GM12878 (cell line): ENCODE data around the gene HSD17B2. TPM values are rescaled to one million over a fixed set of nuclear protein-coding genes. Genes with fewer than 3 reads are reported as not detected.

Source experiments
- ATAC-seq: fragments of 200-7000 bp; cut with Tn5 transposase; 3 replicates; pipeline ENCODE4 v1.9.1; 2020; ENCODE audit warnings: mild to moderate bottlenecking, moderate library complexity
- BruUV-seq: library from RNA; stranded (reverse); fragments of 400-500 nt; replicated peaks from 2 replicates; lab custom pipeline; 2021; lab: Mats Ljungman, UMichigan
- CTCF ChIA-PET: fragments of 300-600 bp; sonication (Branson Sonifier 250); formaldehyde crosslinking; extraction: SDS; loops from one replicate; lab custom pipeline; 2021; ENCODE audit warnings: inconsistent platforms; lab: Yijun Ruan, JAX
- POLR2A ChIA-PET: fragments of 350-600 bp; formaldehyde crosslinking; extraction: SDS; loops from one replicate; lab custom pipeline; 2021; ENCODE audit warnings: inconsistent platforms; lab: Charles Lee
- RAD21 ChIA-PET: fragments of 300-600 bp; sonication (Branson Sonifier 250); formaldehyde crosslinking; loops from one replicate; lab custom pipeline; 2023; ENCODE audit warnings: antibody characterized with exemption; ENCODE audit not compliant: unreplicated experiment; lab: Charles Lee
- SMC1A ChIA-PET: fragments of 300-600 bp; sonication (Branson Sonifier 250); formaldehyde crosslinking; loops from one replicate; lab custom pipeline; 2023; ENCODE audit not compliant: unreplicated experiment, uncharacterized antibody; lab: Charles Lee
- DNase-seq: peaks from one replicate; pipeline ENCODE4 v3.0.0-alpha.2; 2011; ENCODE audit warnings: low read depth, low spot score
- FAIRE-seq: peaks from 3 replicates; lab custom pipeline; 2011; peaks lifted over from hg19 to GRCh38; lab: Jason Lieb, UNC
- H2AFZ ChIP-seq: 2 replicates; pipeline ENCODE4 v1.6.0; 2011; ENCODE audit warnings: low read depth, low read length, control low read depth; ENCODE audit not compliant: control insufficient read depth
- H3K27ac ChIP-seq: 2 replicates; pipeline ENCODE4 v1.5.1; 2011; ENCODE audit warnings: control low read depth; ENCODE audit not compliant: control insufficient read depth, insufficient read depth
- H3K27me3 ChIP-seq, 2 experiments: replicated peaks in 1 of 2; 2 replicates each; pipeline versions ENCODE4 v1.6.0 to v1.6.1; 2011; ENCODE audit warnings: low read length in 1 of 2; ENCODE audit not compliant: control insufficient read depth in 2 of 2, insufficient read depth in 2 of 2
- H3K36me3 ChIP-seq, 2 experiments: 2 replicates each; pipeline ENCODE4 v1.5.1; 2011; ENCODE audit warnings: low read length in 1 of 2; ENCODE audit not compliant: control insufficient read depth in 2 of 2, insufficient read depth in 2 of 2
- H3K4me1 ChIP-seq: 2 replicates; pipeline ENCODE4 v1.6.1; 2011; ENCODE audit warnings: mild to moderate bottlenecking, low read length, moderate library complexity, mixed read lengths; ENCODE audit not compliant: control insufficient read depth, insufficient read depth
- H3K4me2 ChIP-seq: 2 replicates; pipeline ENCODE4 v1.6.0; 2011; ENCODE audit warnings: control low read depth; ENCODE audit not compliant: control insufficient read depth, insufficient read depth
- H3K4me3 ChIP-seq: fragments of 200-600 bp; sonication (generic); 2 replicates; pipeline ENCODE4 v1.5.1; 2016
- H3K79me2 ChIP-seq: 2 replicates; pipeline ENCODE4 v1.6.0; 2011; ENCODE audit warnings: low read length; ENCODE audit not compliant: control insufficient read depth, insufficient read depth
- H3K9ac ChIP-seq: 2 replicates; pipeline ENCODE4 v1.8.0; 2011; ENCODE audit warnings: low read length, control low read depth, mixed read lengths; ENCODE audit not compliant: control insufficient read depth, insufficient read depth
- H3K9me3 ChIP-seq: replicated peaks from 3 replicates; pipeline ENCODE4 v1.5.1; 2011; ENCODE audit warnings: mild to moderate bottlenecking, low read length; ENCODE audit not compliant: control insufficient read depth, insufficient read depth
- H4K20me1 ChIP-seq: 2 replicates; pipeline ENCODE4 v1.6.0; 2011; ENCODE audit not compliant: control insufficient read depth, insufficient read depth
- BCL11A ChIP-seq: IDR thresholded peaks from 2 replicates; pipeline ENCODE4 v1.6.1; 2011; ENCODE audit warnings: low read depth, low read length
- CBFB ChIP-seq: IDR thresholded peaks from 2 replicates; pipeline ENCODE4 v1.6.1; 2016; ENCODE audit warnings: antibody characterized with exemption, low read depth
- CUX1 ChIP-seq: IDR thresholded peaks from 2 replicates; pipeline ENCODE4 v1.6.1; 2012; ENCODE audit warnings: improper control_type of control experiment, low read depth, low read length; ENCODE audit not compliant: insufficient replicate concordance
- EZH2 ChIP-seq: IDR thresholded peaks from 2 replicates; pipeline ENCODE4 v1.6.1; 2012; ENCODE audit warnings: low read depth, mild to moderate bottlenecking, control low read depth, inconsistent platforms, low read length, borderline replicate concordance; ENCODE audit not compliant: control insufficient read depth
- HCFC1 ChIP-seq: fragments of 150-350 bp; IDR thresholded peaks from 2 replicates; pipeline ENCODE4 v1.6.1; 2014; ENCODE audit warnings: low read length
- IKZF2 ChIP-seq, 2 experiments: fragments of 450-650 bp; IDR thresholded peaks; 2 replicates each; pipeline ENCODE4 v1.6.1; 2017; ENCODE audit warnings: mild to moderate bottlenecking in 2 of 2, moderate library complexity in 2 of 2
- MLLT1 ChIP-seq: fragments of 450-650 bp; IDR thresholded peaks from 2 replicates; pipeline ENCODE4 v1.6.1; 2016; ENCODE audit warnings: mild to moderate bottlenecking
- MTA2 ChIP-seq: fragments of 450-650 bp; IDR thresholded peaks from 2 replicates; pipeline ENCODE4 v1.6.1; 2016; ENCODE audit warnings: low read depth, mild to moderate bottlenecking, moderate library complexity
- NBN ChIP-seq: fragments of 450-650 bp; IDR thresholded peaks from 2 replicates; pipeline ENCODE4 v1.6.1; 2016
- NFXL1 ChIP-seq: fragments of 450-650 bp; IDR thresholded peaks from 2 replicates; pipeline ENCODE4 v1.6.1; 2017; ENCODE audit warnings: antibody characterized with exemption, mild to moderate bottlenecking, borderline replicate concordance
- NKRF ChIP-seq: fragments of 450-650 bp; conservative IDR thresholded peaks from 2 replicates; pipeline ENCODE4 v1.6.1; 2017; ENCODE audit warnings: mild to moderate bottlenecking, moderate library complexity
- NR2C1 ChIP-seq: fragments of 450-650 bp; IDR thresholded peaks from 2 replicates; pipeline ENCODE4 v1.6.1; 2017; ENCODE audit warnings: antibody characterized with exemption, mild to moderate bottlenecking, moderate library complexity
- NRF1 ChIP-seq: conservative IDR thresholded peaks from 2 replicates; pipeline ENCODE4 v1.6.1; 2011; ENCODE audit warnings: mild to moderate bottlenecking, low read depth, low read length, improper control_type of control experiment
- POLR2AphosphoS5 ChIP-seq: IDR thresholded peaks from 2 replicates; pipeline ENCODE4 v1.6.1; 2011; ENCODE audit warnings: mild to moderate bottlenecking, low read length, inconsistent platforms
- RAD51 ChIP-seq: fragments of 450-650 bp; IDR thresholded peaks from 2 replicates; pipeline ENCODE4 v1.6.1; 2016; ENCODE audit warnings: moderate library complexity, mild to moderate bottlenecking, inconsistent platforms
- RB1 ChIP-seq: fragments of 450-650 bp; formaldehyde crosslinking; IDR thresholded peaks from 2 replicates; pipeline ENCODE4 v1.6.1; 2017; ENCODE audit warnings: mild to moderate bottlenecking, borderline replicate concordance
- ZNF207 ChIP-seq: fragments of 450-650 bp; IDR thresholded peaks from 2 replicates; pipeline ENCODE4 v1.6.1; 2014; ENCODE audit warnings: antibody characterized with exemption, mild to moderate bottlenecking, borderline replicate concordance
- WGBS: methylation state at CpG from one replicate; pipeline ENCODE4 v1.1.6; 2016; ENCODE audit warnings: low lambda C conversion rate; ENCODE audit not compliant: insufficient replicate concordance, insufficient coverage; ENCODE audit errors: missing lambda C conversion rate; 5-methylcytosine and 5-hydroxymethylcytosine counted together
- in situ Hi-C: fragments of 300-500 bp; cut with MboI; formaldehyde crosslinking; loops from 9 replicates; pipeline ENCODE4 v1.14.3; 2018; ENCODE audit warnings: mixed read lengths
- intact Hi-C: fragments of 100-400 bp; cut with micrococcal nuclease; formaldehyde crosslinking; loops from one replicate; pipeline ENCODE4 v1.14.2; 2022; ENCODE audit not compliant: unreplicated experiment
- polyA plus RNA-seq, 11 experiments: library from polyadenylated mRNA; depleted of rRNA in 4 of 11; unstranded in 6 of 11; stranded (reverse) in 5 of 11; fragments of >200 nt; fragmentation: Nextera tagmentation in 4 of 11; fragmentation: Illumina TruSeq in 1 of 11; extraction: Ambion mirVana in 4 of 11; extraction: Trizol in 1 of 11; gene quantifications; 1 replicate in 1 of 11; 2 replicates in 10 of 11; pipeline versions ENCODE4 v1.2.1 to v1.2.3, GENCODE V29; 2011 to 2016; ENCODE audit warnings: inconsistent platforms in 2 of 11, missing spikeins in 2 of 11, low read depth in 1 of 11
- total RNA-seq, 4 experiments: library from RNA; depleted of rRNA in 3 of 4; stranded (reverse); fragments of >200 nt in 3 of 4; fragmentation: Illumina TruSeq in 1 of 4; extraction: Trizol in 1 of 4; gene quantifications; 2 replicates each; pipeline versions ENCODE4 v1.2.1 to v1.2.3, GENCODE V29; 2013 to 2021

HSD17B2 gene
- total and polyA plus RNA-seq, 10 of the 15 experiments (the other 5 are each of a cell fraction or from before 2014, with no cell fraction given) = not detected

DNA sequence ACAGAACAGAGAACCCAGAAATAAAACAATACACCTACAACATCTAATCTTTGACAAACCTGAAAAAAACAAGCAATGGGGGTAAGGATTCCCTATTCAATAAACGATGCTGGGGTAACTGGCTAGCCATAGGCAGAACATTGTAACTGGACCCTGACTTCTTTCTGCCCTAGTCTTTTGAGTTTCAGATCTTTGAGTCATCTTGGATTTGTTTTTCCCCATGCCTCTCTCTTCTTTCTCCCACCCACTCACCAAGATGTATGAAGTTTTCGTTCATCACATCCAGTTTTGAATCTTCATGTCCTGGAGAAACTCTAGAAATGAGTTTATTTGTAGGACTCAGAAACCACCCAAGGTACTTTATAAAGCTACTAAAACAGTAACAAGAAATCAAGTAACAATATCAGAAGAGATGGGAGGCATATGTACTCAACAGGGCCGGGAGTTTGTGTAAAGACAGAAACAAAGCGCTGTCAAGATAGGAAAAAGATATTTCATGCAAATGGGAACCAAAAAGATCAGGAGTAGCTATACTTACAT, 39.0 kb downstream of the HSD17B2 start:
- no peaks in the 10 kb centered on the region for H3K79me2 ChIP-seq
- DNase-seq (no peak), ATAC-seq (no peak), FAIRE-seq (no peak)
- H3K36me3 ChIP-seq = no peaks in the 10 kb centered on the region
- no peaks in the 10 kb centered on the region for H3K4me1 ChIP-seq
- ChIA-PET RAD21 (no interaction called here), SMC1A (interaction anchor here (1.1 kb wide), 1 partner anchor 8 kb away, joined by 3 read pairs; no protein-coding TSS in a partner anchor), CTCF (interaction anchor here (2.7 kb wide), 1 partner anchor 13 kb away, joined by 8 read pairs; no protein-coding TSS in a partner anchor), POLR2A (no interaction called here)
- TF ChIP-seq RB1 = no peak
- TF ChIP-seq BCL11A = no peak
- TF ChIP-seq EZH2 = no peak
- no peak for TF ChIP-seq HCFC1
- no peak for TF ChIP-seq NKRF
- TF ChIP-seq MLLT1 = no peak
- TF ChIP-seq CBFB = no peak
- TF ChIP-seq RAD51 = no peak
- TF ChIP-seq CUX1 = no peak
- no peak for TF ChIP-seq IKZF2 (IDR thresholded peaks at IDR 0.05)
- TF ChIP-seq NFXL1 = no peak
- TF ChIP-seq NR2C1 = no peak
- TF ChIP-seq NBN = no peak
- no peak for TF ChIP-seq ZNF207
- no peak for TF ChIP-seq MTA2
- no peak for TF ChIP-seq NRF1
- no peak for TF ChIP-seq POLR2AphosphoS5
- H3K9me3 ChIP-seq = no peaks in the 10 kb centered on the region
- intact Hi-C loops = no loop called here
- no TSS peak for BruUV-seq
- no peak overlapping the region for H3K27ac ChIP-seq
- in situ Hi-C loops = no loop called here
- H3K9ac ChIP-seq = no peak overlapping the region
- H3K4me2 ChIP-seq = no peak overlapping the region
- no peak overlapping the region for H2AFZ ChIP-seq
- H3K27me3 ChIP-seq = no peaks in the 10 kb centered on the region
- 14% methylated on average over 4 of the region's 4 CpGs for WGBS
- no peak overlapping the region for H3K4me3 ChIP-seq
- H4K20me1 ChIP-seq = no peaks in the 10 kb centered on the region
